HG03442 (cell line): Measurements from ENCODE around the gene FIGLA.

Source experiments
- ATAC-seq: cut with Tn5 transposase; IDR thresholded peaks from one replicate; pipeline ENCODE4 v1.9.1; 2021; ENCODE audit warnings: mild to moderate bottlenecking, moderate library complexity; ENCODE audit not compliant: unreplicated experiment

Gene FIGLA

GRCh38 chr2:70776266-70776665 lies 14.2 kb downstream of the FIGLA start:
- no peak for ATAC-seq

GRCh38 chr2:70775141-70775540 lies 15.3 kb downstream of the FIGLA start:
- ATAC-seq = no peak

GRCh38 chr2:70772486-70773155 lies 17.8 kb downstream of the FIGLA start:
- no peak for ATAC-seq

GRCh38 chr2:70771446-70771845 lies 19.0 kb downstream of the FIGLA start:
- ATAC-seq = peak; percentile 80

GRCh38 chr2:70769450-70769849 lies 21.0 kb downstream of the FIGLA start:
- ATAC-seq = no peak

GRCh38 chr2:70768590-70769085 lies 21.8 kb downstream of the FIGLA start:
- no peak for ATAC-seq

GRCh38 chr2:70767699-70768589 lies 22.5 kb downstream of the FIGLA start, which contains the start of gene ADD2:
Gene ADD2, minus strand, starts transcription at chr2:70768200. Its CDS starts 61,792 bp downstream, at chr2:70706408.
- ATAC-seq = no peak

GRCh38 chr2:70767079-70767698 lies 23.3 kb downstream of the FIGLA start:
- no peak for ATAC-seq

- ATAC-seq = no peak
Measured at GRCh38 chr2:70766357-70767078, 23.9 kb downstream of the FIGLA start.

GRCh38 chr2:70765507-70765906 lies 24.9 kb downstream of the FIGLA start:
- no peak for ATAC-seq

- ATAC-seq = no peak
Measured at GRCh38 chr2:70759446-70759845, 31.0 kb downstream of the FIGLA start.

- ATAC-seq = no peak
Measured at GRCh38 chr2:70757966-70758365, 32.5 kb downstream of the FIGLA start.

- no peak for ATAC-seq
Measured at GRCh38 chr2:70757360-70757759, 33.1 kb downstream of the FIGLA start.

- ATAC-seq = no peak
Measured at GRCh38 chr2:70756128-70756527, 34.3 kb downstream of the FIGLA start.

GRCh38 chr2:70753902-70754301 lies 36.5 kb downstream of the FIGLA start:
- ATAC-seq = no peak

- ATAC-seq = no peak
Measured at GRCh38 chr2:70753031-70753430, 37.4 kb downstream of the FIGLA start.

GRCh38 chr2:70752396-70752795 lies 38.0 kb downstream of the FIGLA start:
- ATAC-seq = no peak

- ATAC-seq = no peak
Measured at GRCh38 chr2:70751881-70752280, 38.6 kb downstream of the FIGLA start.

GRCh38 chr2:70750320-70750719 lies 40.1 kb downstream of the FIGLA start:
- no peak for ATAC-seq

GRCh38 chr2:70748002-70748784 lies 42.2 kb downstream of the FIGLA start:
- no peak for ATAC-seq
